HG03095 (cell line): Measurements from ENCODE around the gene ORMDL3.
"Not testable (repeated sequence)": the region's sequence is repeated elsewhere in the genome, so short reads cannot be mapped to it uniquely, and the experiment has no call there.

Experiments used
- ATAC-seq: cut with Tn5 transposase; IDR thresholded peaks from one replicate; pipeline ENCODE4 v1.9.1; 2021; ENCODE audit warnings: moderate library complexity; ENCODE audit not compliant: unreplicated experiment

The ORMDL3 gene

GRCh38 chr17:39887078-39887477 is 40.3 kb downstream of the ORMDL3 start:
- ATAC-seq, result no peak

- not testable (repeated sequence) for ATAC-seq
Observed at GRCh38 chr17:39886102-39886501, 41.3 kb downstream of the ORMDL3 start.

- no peak for ATAC-seq
Observed at GRCh38 chr17:39872751-39873150, 54.6 kb downstream of the ORMDL3 start.

GRCh38 chr17:39871801-39872200 is 55.6 kb downstream of the ORMDL3 start:
- ATAC-seq, result no peak
